Activated gamma-delta T cell treated with Interleukin-2 at 50 U/mL for 16 hours (primary cell): Measurements from ENCODE around the gene ZXDC.

ENCODE experiments used
- DNase-seq: peaks from one replicate; pipeline ENCODE4 v3.0.0-alpha.2; 2020

ZXDC gene

GRCh38 chr3:126511291-126511690, 35.6 kb upstream of the ZXDC start:
- DNase-seq, result no peak

- no peak for DNase-seq
These were observed 34.7 kb upstream of the ZXDC start for GRCh38 chr3:126510308-126510910.

GRCh38 chr3:126509597-126510307, 34.1 kb upstream of the ZXDC start:
- no peak for DNase-seq

DNA sequence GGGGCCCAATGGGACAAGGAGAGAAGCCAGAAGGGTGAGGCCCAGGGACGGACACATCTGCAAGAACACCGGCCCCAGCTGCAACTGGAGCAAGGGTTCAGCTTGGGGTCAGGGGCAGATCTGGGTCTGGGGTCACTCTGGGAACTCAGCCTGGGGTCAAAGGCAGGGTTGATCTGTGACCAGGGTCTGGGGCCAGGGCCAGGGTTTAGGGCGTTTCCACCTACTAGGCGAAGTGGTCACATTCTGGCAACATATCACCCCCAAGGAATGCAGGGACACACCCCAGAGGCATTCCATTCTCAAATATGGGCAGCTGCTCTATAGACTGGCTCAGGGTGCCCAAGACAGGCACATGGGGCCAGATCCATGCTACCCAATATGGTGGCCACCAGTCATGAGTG, 32.9 kb upstream of the ZXDC start:
- DNase-seq, result no peak

DNA sequence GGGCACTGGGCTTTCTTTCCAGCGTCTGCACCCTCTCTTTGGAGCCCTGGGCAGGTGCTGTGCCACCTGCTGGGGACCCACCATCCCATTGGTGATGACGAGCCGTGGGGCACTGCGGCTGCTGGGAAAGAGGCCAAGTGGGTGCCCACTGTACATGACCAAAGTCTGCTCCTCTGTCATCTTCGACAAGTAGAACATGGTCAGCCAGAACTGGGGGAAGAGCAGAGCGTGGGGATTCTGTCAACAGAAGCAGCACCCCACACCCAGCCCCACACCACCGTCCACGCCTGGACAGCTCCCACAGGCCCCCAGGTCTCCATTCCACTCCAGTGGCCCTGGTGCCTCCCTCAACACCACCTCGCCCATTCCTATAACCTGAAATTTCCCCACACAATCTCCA, 32.2 kb upstream of the ZXDC start:
- DNase-seq, result no peak

DNA sequence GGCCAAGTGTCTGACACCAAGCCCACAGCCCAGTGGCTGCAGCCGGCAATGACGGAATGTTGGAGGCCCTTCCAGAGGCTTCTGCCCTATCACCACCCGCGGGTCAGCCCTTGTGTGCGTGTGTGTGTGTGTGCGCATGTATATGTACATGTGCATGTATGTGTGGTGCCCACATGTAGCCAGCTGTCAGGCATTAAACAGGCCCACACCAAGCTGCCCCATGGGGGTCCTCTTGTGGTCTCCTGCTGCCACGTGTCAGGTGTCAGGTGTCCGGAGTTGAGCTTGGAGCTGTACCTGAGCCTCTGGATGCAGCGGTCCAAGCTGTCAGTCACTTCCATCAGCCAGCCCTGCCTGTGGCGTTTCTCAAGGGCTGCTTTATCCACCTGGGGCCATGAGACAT, 28.0 kb upstream of the ZXDC start:
- no peak for DNase-seq

DNA sequence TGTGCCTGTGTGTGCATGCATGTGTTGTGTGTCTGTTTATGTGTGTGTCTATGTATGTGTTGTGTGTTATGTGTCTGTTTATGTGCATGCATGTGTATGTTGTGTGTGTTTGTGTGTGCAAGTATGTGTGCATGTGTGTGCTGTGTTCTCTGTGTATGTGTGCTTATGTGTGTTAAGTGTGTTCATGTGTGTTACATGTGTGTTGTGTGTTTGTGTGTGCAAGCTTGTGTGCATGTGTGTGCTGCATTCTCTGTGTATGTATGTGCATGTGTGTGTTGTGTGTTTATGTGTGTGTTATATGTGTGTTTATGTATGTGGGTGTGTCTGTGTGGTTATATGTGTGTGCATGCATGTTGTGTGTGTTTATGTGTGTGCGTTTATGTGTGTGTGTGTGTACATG, 27.0 kb upstream of the ZXDC start:
- no peak for DNase-seq

DNA sequence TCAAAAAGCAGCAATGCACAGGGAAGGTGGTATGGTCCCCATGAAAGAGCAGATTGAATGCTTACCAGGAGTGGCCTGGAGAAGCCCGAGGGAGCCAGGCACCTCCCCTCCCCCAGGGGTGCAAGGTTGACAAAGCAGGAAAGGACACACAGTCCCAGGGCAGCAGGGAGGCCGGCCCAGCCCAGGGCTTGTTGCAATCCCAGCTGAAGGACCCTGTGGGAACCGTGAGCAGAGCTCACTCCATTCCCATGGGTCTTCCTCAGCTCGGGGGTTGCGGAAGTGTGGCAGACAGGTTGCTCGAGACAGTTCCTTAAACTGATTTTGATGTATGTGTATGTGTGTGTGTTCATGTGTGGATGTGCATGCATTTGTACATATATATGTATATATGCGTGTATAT, 26.0 kb upstream of the ZXDC start:
- DNase-seq, result no peak

DNA sequence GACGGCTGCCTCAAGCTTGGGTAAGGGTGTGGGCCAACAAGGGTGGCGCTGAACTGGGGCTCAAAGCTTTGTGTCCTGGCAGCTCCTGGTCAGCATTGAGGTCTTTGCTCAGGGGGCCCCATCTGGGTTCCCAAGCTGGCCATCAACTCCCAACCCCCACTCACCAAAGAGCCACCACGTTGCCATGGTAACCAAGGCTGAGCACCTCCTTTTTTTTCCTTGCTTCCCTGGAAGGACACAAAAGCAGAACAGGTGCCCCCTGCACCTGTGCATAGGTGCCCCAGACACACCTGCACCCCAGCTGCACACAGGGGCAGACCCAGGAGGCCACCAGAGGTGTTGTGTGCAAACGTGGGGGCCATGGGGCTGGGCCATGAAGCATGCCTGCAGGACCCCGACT, 25.4 kb upstream of the ZXDC start:
- no peak for DNase-seq

- no peak for DNase-seq
These were observed 24.3 kb upstream of the ZXDC start for GRCh38 chr3:126500016-126500415.

- DNase-seq, result no peak
These were observed 23.7 kb upstream of the ZXDC start for GRCh38 chr3:126499401-126499800.

GRCh38 chr3:126498929-126499328, 23.2 kb upstream of the ZXDC start:
- no peak for DNase-seq

GRCh38 chr3:126498461-126498860, 22.8 kb upstream of the ZXDC start:
- no peak for DNase-seq

GRCh38 chr3:126497956-126498355, 22.3 kb upstream of the ZXDC start:
- no peak for DNase-seq

DNA sequence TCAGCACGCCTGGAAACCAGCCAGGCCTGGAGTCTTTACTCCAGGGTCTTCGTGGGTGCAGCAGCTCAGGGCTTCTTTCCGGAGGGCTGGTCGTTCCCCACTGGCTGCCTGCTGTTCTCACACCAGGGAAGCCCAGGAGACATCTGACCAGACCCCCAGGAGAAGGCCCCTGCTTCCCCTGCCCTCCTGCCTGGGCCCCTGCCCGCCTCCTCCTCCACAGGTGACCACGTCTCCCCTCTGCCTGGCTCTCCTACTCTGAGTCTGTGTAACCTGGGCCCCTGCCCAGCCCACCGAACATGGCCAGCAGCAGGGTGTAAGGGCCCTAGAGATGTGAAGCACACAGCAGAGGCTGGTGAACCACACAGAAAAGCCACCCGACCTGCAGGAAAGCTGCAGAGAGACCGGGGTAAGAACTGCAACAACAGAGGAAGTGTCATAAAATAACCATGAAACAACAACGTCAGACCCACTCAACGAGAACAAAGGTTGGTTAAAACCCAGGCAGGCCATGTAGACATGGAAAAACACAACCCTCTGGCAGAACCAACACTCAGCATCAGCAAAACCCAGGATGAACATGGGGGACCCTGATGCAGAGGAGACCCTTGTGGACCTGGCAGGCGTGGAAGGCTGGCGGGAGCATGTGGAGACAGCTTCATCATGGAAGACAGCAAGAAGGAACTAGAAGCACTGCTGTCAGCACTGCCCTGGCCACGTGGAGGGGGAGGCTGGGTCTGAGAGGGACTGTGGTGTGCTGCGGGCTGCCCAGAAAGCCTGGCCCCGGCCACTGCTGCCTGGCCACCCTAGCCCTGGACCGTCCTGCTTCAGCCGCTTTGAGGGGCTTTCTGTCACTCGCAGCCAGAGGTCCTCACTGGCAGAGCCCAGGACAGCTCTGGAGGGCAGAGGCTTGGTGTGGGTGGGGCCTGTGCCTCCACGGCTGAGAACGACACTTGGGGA, 21.5 kb upstream of the ZXDC start:
- no peak for DNase-seq

DNA sequence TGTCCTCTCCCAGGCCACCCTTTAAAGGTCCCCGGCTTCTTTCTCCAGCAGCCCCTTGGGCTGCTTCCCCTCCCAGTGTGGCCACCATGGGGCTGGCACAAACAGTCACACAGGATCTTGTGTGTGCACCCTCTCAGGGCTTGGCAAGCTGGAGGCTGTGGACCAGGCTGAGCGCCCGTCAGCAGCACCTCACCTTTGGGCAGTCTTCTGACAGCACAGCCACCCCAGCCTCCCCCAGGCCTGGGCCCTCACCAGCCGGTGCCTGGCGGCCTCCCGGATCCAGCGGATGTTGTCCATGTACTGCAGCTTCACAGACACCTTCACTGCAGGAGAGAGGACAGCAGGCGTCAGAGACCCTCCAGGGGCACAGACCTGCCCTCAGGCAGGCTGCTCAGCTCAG, 20.1 kb upstream of the ZXDC start:
- DNase-seq, result no peak

GRCh38 chr3:126494970-126495230, 19.2 kb upstream of the ZXDC start:
- no peak for DNase-seq

DNA sequence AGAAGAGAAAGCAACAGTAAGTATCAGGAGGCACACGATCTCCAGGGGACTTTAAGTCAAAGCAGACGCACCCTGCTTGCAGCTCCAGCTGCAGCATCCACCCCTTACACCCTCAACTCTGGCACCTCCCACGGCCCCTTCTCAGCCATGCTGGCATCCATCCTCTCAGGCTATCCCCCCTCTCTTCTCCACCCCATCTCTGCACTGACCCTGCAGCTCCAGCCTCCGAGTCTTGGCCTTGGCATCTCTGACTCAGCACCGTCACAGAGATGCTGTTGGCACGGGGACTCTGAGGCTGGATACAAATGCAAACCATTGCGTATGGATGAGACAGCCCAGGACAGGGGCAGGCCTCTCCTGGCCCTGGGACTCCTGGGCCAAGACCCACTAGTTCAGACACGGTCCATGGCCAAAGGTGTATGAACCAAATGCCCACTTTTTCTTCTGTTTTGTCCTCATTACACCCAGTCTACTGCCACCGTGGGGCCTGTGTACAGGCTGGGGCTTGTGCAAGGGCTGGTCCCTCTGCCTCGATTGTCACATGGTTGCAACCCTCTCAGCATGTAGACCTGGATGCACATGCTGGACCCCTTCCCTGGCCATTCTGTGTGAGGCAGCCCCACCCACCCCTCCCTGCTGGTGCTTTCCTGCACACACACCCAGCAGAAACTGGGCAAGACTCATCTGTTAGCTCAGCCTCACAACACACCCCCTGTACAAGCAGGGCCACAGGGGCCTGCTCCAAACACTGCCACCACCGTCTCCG, 18.7 kb upstream of the ZXDC start:
- no peak for DNase-seq

DNA sequence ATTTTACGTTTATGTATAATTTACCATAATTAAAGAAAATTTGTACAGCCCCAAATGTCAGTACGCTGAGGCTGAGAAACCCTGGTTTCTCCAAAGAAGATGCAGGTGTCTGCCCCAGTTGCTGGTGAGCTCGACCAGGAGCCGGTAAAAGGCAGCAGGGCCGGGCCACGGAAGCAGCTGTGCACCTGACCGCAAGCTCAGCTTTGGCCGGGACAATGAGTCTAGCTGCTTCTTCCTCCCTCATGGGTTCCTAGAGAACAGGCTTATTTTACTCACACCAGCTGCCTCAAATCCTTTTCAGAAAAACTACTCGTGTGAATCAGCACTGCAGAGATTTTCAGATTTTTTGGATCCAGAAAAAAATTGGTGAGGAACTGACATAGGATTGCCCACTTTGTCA, 18.0 kb upstream of the ZXDC start:
- DNase-seq, result no peak

GRCh38 chr3:126493051-126493450, 17.4 kb upstream of the ZXDC start:
- DNase-seq, result no peak

DNA sequence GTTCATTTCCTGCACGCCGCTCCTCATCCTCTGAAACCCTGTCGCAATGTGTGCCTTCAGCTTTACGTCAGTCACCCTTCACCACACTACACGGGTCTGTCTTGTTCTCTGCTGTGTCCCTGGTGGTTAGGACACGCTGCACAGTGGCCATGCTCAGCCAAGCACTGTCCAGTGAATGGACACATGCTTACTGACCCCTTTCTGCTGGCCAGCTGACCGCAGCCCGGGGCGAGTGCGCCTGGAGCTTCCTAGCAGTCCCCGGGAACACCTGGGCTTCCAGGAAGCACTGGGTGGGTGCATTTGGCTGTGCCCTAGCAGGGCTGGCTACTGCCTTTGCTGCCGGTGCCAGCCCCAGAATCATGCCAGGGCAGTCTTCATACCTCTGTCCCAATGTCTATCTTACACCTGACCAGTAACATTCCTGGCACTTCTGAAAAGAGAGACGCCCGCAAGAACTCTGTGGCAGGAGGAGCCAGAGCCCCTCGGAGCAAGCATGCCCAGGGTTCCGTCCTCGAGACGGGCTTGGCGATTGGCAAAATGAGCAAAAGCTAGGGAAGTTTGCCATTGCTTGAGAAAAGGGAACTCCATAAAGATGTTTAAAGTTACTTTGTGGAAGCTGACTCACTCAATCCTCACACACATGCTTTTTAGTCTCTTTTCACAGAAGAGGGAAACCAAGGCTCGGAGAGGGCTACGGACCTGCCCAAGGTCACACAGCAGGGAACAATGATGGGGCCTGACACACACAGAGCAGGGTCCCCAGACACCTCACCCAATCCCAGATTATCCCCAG, 15.7 kb upstream of the ZXDC start:
- DNase-seq, result no peak

DNA sequence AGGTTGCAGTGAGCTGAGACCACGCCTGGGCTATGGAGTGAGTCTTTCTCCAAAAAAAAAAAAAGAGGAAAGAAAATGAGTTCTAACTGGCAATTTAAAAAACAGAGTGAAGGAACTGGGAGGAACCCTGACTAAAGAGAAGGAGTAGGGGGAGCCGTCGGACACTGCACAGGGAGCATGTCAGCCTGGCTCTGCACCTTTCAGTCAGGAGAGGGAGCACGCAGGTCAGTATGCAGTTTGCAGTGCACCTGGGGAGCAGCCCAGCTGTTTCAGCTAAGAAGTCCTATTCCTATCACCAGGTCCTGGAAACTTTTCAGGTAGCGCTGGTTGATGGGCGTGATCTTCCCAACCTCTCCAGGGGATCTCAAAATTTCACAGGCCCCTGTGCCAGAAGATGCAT, 14.9 kb upstream of the ZXDC start:
- no peak for DNase-seq
